NCI-H345 treated with DMSO at 0.1 percent for 48 hours (cell line): ENCODE data around the gene HPGD.

Source experiments
- DNase-seq: peaks from one replicate; lab custom pipeline; 2025; ENCODE audit not compliant: unreplicated experiment; lab: John Stamatoyannopoulos, UW

Gene HPGD

GRCh38 chr4:174522183-174523024 is at the start of gene HPGD:
HPGD (minus strand) TSS chr4:174522488; CDS start chr4:174522451, 37 bp downstream.
- peak; percentile 19 for DNase-seq

GRCh38 chr4:174564529-174564928 is 42.2 kb upstream of the HPGD start:
- DNase-seq = no peak

- DNase-seq = no peak
These were observed 41.1 kb upstream of the HPGD start for GRCh38 chr4:174563399-174563798.

GRCh38 chr4:174561560-174561959 is 39.3 kb upstream of the HPGD start:
- DNase-seq = no peak

- DNase-seq = no peak
These were observed 37.6 kb upstream of the HPGD start for GRCh38 chr4:174559894-174560293.

GRCh38 chr4:174555789-174556630 is 33.7 kb upstream of the HPGD start:
- no peak for DNase-seq

- DNase-seq = no peak
These were observed 32.0 kb upstream of the HPGD start for GRCh38 chr4:174554231-174554728.

GRCh38 chr4:174553828-174554227 is 31.5 kb upstream of the HPGD start:
- DNase-seq = no peak

GRCh38 chr4:174553031-174553430 is 30.7 kb upstream of the HPGD start:
- DNase-seq = no peak

GRCh38 chr4:174550541-174550940 is 28.3 kb upstream of the HPGD start:
- DNase-seq = no peak

- DNase-seq = no peak
These were observed 27.4 kb upstream of the HPGD start for GRCh38 chr4:174549721-174550120.

- no peak for DNase-seq
These were observed 23.0 kb upstream of the HPGD start for GRCh38 chr4:174545268-174545667.

- no peak for DNase-seq
These were observed 22.2 kb upstream of the HPGD start for GRCh38 chr4:174544496-174544895.

GRCh38 chr4:174540175-174540574 is 17.9 kb upstream of the HPGD start:
- DNase-seq = no peak

GRCh38 chr4:174539571-174539970 is 17.3 kb upstream of the HPGD start:
- no peak for DNase-seq

GRCh38 chr4:174538876-174539250 is 16.6 kb upstream of the HPGD start:
- no peak for DNase-seq

GRCh38 chr4:174538123-174538875 is 16.0 kb upstream of the HPGD start:
- no peak for DNase-seq

GRCh38 chr4:174537634-174538033 is 15.3 kb upstream of the HPGD start:
- DNase-seq = no peak

GRCh38 chr4:174534461-174534860 is 12.2 kb upstream of the HPGD start:
- DNase-seq = no peak

- no peak for DNase-seq
These were observed 10.2 kb upstream of the HPGD start for GRCh38 chr4:174532445-174532844.

GRCh38 chr4:174531486-174531885 is 9.2 kb upstream of the HPGD start:
- DNase-seq = no peak
